HG03378 (cell line): ENCODE data around the gene TAF1L.
"Not testable (repeated sequence)": the region's sequence is repeated elsewhere in the genome, so short reads cannot be mapped to it uniquely, and the experiment has no call there.

Source experiments
- ATAC-seq: cut with Tn5 transposase; IDR thresholded peaks from one replicate; pipeline ENCODE4 v1.9.1; 2021; ENCODE audit warnings: mild to moderate bottlenecking, moderate library complexity; ENCODE audit not compliant: unreplicated experiment

TAF1L gene

GRCh38 chr9:32635362-32635761 is at the start of gene TAF1L:
TSS of gene TAF1L (minus strand) at chr9:32635669. CDS start at chr9:32635579, 90 bp downstream.
- no peak for ATAC-seq

GRCh38 chr9:32681751-32682150 is 46.3 kb upstream of the TAF1L start:
- ATAC-seq = no peak

- ATAC-seq = no peak
These were observed 42.5 kb upstream of the TAF1L start for GRCh38 chr9:32677931-32678330.

- no peak for ATAC-seq
These were observed 37.0 kb upstream of the TAF1L start for GRCh38 chr9:32672469-32672868.

- no peak for ATAC-seq
These were observed 35.9 kb upstream of the TAF1L start for GRCh38 chr9:32671333-32671732.

GRCh38 chr9:32665101-32665500 is 29.6 kb upstream of the TAF1L start:
- no peak for ATAC-seq

- ATAC-seq = no peak
These were observed 28.3 kb upstream of the TAF1L start for GRCh38 chr9:32663741-32664140.

- ATAC-seq = no peak
These were observed 12.2 kb upstream of the TAF1L start for GRCh38 chr9:32647671-32648070.

GRCh38 chr9:32644698-32645097 is 9.2 kb upstream of the TAF1L start:
- no peak for ATAC-seq

- not testable (repeated sequence) for ATAC-seq
These were observed 2.3 kb downstream of the TAF1L start for GRCh38 chr9:32633151-32633550.

- ATAC-seq = no peak
These were observed 3.5 kb downstream of the TAF1L start for GRCh38 chr9:32631991-32632390.

- no peak for ATAC-seq
These were observed 8.0 kb downstream of the TAF1L start for GRCh38 chr9:32627394-32627954.

- no peak for ATAC-seq
These were observed 10.1 kb downstream of the TAF1L start for GRCh38 chr9:32625320-32625719.

- peak; percentile 58 for ATAC-seq
These were observed 12.5 kb downstream of the TAF1L start for GRCh38 chr9:32622948-32623347.

GRCh38 chr9:32618261-32618660 is 17.2 kb downstream of the TAF1L start:
- no peak for ATAC-seq

GRCh38 chr9:32606811-32607210 is 28.7 kb downstream of the TAF1L start:
- no peak for ATAC-seq

- ATAC-seq = peak; percentile 93
These were observed 31.3 kb downstream of the TAF1L start for GRCh38 chr9:32603914-32604852.

GRCh38 chr9:32599021-32599420 is 36.4 kb downstream of the TAF1L start:
- not testable (repeated sequence) for ATAC-seq

- no peak for ATAC-seq
These were observed 38.5 kb downstream of the TAF1L start for GRCh38 chr9:32596936-32597335.

- ATAC-seq = no peak
These were observed 39.2 kb downstream of the TAF1L start for GRCh38 chr9:32596096-32596865.

GRCh38 chr9:32590898-32591297 is 44.6 kb downstream of the TAF1L start:
- no peak for ATAC-seq
